GM23338 (cell line): ENCODE measurements around the gene TOMM40. TPM values are rescaled to one million over a fixed set of nuclear protein-coding genes. Genes with fewer than 3 reads are reported as not detected.

Experiments used
- ATAC-seq: fragments of 200-7000 bp; cut with Tn5 transposase; 3 replicates; pipeline ENCODE4 v1.9.1; 2020
- DNase-seq: peaks from one replicate; pipeline ENCODE4 v3.0.0-alpha.2; 2015; ENCODE audit warnings: low spot score
- H2AFZ ChIP-seq: fragments of 200-600 bp; sonication (generic); 2 replicates; pipeline ENCODE4 v1.8.0; 2016; ENCODE audit warnings: antibody characterized with exemption, mild to moderate bottlenecking, moderate library complexity
- H3F3A ChIP-seq: fragments of 200-600 bp; sonication (generic); replicated peaks from 2 replicates; pipeline ENCODE4 v1.8.0; 2017; ENCODE audit warnings: antibody characterized with exemption, mixed run types, low read depth
- H3K27ac ChIP-seq: fragments of 200-600 bp; sonication (generic); 2 replicates; pipeline ENCODE4 v1.6.1; 2016; ENCODE audit warnings: low read depth
- H3K27me3 ChIP-seq: fragments of 200-600 bp; sonication (generic); 2 replicates; pipeline ENCODE4 v1.8.0; 2016; ENCODE audit warnings: mild to moderate bottlenecking, mixed run types, moderate library complexity; ENCODE audit not compliant: insufficient read depth
- H3K36me3 ChIP-seq: fragments of 200-600 bp; sonication (generic); 2 replicates; pipeline ENCODE4 v1.8.0; 2016; ENCODE audit warnings: mild to moderate bottlenecking; ENCODE audit not compliant: insufficient read depth
- H3K4me1 ChIP-seq: fragments of 200-600 bp; sonication (generic); 2 replicates; pipeline ENCODE4 v1.8.0; 2016; ENCODE audit warnings: mild to moderate bottlenecking, moderate library complexity; ENCODE audit not compliant: insufficient read depth
- H3K4me2 ChIP-seq: fragments of 200-600 bp; sonication (generic); 2 replicates; pipeline ENCODE4 v1.7.1; 2017; ENCODE audit warnings: mixed run types
- H3K4me3 ChIP-seq: fragments of 200-600 bp; sonication (generic); 2 replicates; pipeline ENCODE4 v1.6.1; 2016; ENCODE audit warnings: mixed run types
- H3K79me2 ChIP-seq: fragments of 200-600 bp; sonication (generic); replicated peaks from 2 replicates; pipeline ENCODE4 v1.8.0; 2017; ENCODE audit warnings: mild to moderate bottlenecking; ENCODE audit not compliant: insufficient read depth
- H3K9me2 ChIP-seq: fragments of 200-600 bp; sonication (generic); 2 replicates; pipeline ENCODE4 v1.8.0; 2017; ENCODE audit not compliant: insufficient read depth
- H4K20me1 ChIP-seq: fragments of 200-600 bp; sonication (generic); replicated peaks from 2 replicates; pipeline ENCODE4 v1.8.0; 2017; ENCODE audit warnings: mild to moderate bottlenecking; ENCODE audit not compliant: insufficient read depth
- H3K27ac Mint-ChIP-seq: 2 replicates; pipeline ENCODE4 v1.8.0; 2020; ENCODE audit warnings: inconsistent platforms, mild to moderate bottlenecking, moderate library complexity, mixed read lengths
- H3K27me3 Mint-ChIP-seq: 3 replicates; pipeline ENCODE4 v1.8.0; 2022; ENCODE audit warnings: low read depth, mild to moderate bottlenecking, moderate library complexity, mixed read lengths, inconsistent platforms; ENCODE audit not compliant: insufficient read depth, poor library complexity
- H3K36me3 Mint-ChIP-seq: 3 replicates; pipeline ENCODE4 v1.8.0; 2021; ENCODE audit warnings: low read depth, mild to moderate bottlenecking, inconsistent platforms, moderate library complexity, mixed read lengths
- H3K4me1 Mint-ChIP-seq: 3 replicates; pipeline ENCODE4 v1.8.0; 2020; ENCODE audit warnings: mild to moderate bottlenecking, inconsistent platforms, mixed read lengths
- H3K4me3 Mint-ChIP-seq: 3 replicates; pipeline ENCODE4 v1.8.0; 2021; ENCODE audit warnings: moderate library complexity, mild to moderate bottlenecking, inconsistent platforms, mixed read lengths
- H3K9me3 Mint-ChIP-seq: 3 replicates; pipeline ENCODE4 v1.8.0; 2020; ENCODE audit warnings: moderate library complexity, mild to moderate bottlenecking, inconsistent platforms, mixed read lengths
- CREB1 ChIP-seq: fragments of 250-450 bp; sonication (Bioruptor Pico); IDR thresholded peaks from 2 replicates; pipeline ENCODE4 v1.5.0; 2020; ENCODE audit warnings: low read depth, mild to moderate bottlenecking, moderate library complexity
- JUNB ChIP-seq: IDR thresholded peaks from one replicate; pipeline ENCODE4 v1.6.1; 2016; ENCODE audit warnings: antibody characterized with exemption; ENCODE audit not compliant: unreplicated experiment
- POLR2AphosphoS5 ChIP-seq: IDR thresholded peaks from 2 replicates; pipeline ENCODE4 v1.6.1; 2016; ENCODE audit warnings: antibody characterized with exemption, low read depth
- ZNF114 ChIP-seq: fragments of 250-450 bp; sonication (Bioruptor Pico); IDR thresholded peaks from 2 replicates; pipeline ENCODE4 v1.5.0; 2020; ENCODE audit warnings: mild to moderate bottlenecking, moderate library complexity
- polyA plus RNA-seq: library from polyadenylated mRNA; unstranded; fragments of >200 nt; fragmentation: Nextera tagmentation; extraction: Ambion mirVana; gene quantifications from 2 replicates; pipeline ENCODE4 v1.2.1, GENCODE V29; 2016
- total RNA-seq: library from RNA; depleted of rRNA; stranded (reverse); fragments of >200 nt; shearing (Covaris generic); gene quantifications from 2 replicates; pipeline ENCODE4 v1.2.3, GENCODE V29; 2014
- TF ChIP-seq, protein P1 (sequence below): IDR thresholded peaks from one replicate; pipeline ENCODE4 v1.6.1; 2018; ENCODE audit warnings: antibody characterized with exemption; ENCODE audit not compliant: unreplicated experiment
- TF ChIP-seq, protein P2 (sequence below), 2 experiments: fragments of 200-600 bp in 1 of 2; sonication (generic) in 1 of 2; conservative IDR thresholded peaks; 2 replicates each; pipeline versions ENCODE4 v1.5.1 to v1.6.1; 2016 to 2017; ENCODE audit warnings: antibody characterized with exemption in 2 of 2, low read depth in 2 of 2, mild to moderate bottlenecking in 2 of 2, moderate library complexity in 1 of 2
- TF ChIP-seq, protein P3 (sequence below): fragments of 250-450 bp; sonication (Bioruptor Pico); IDR thresholded peaks from 2 replicates; pipeline ENCODE4 v1.5.0; 2020; ENCODE audit warnings: mild to moderate bottlenecking, moderate library complexity

TOMM40 gene
- total and polyA plus RNA-seq, 2 experiments from 2014 or later = 142 to 273 TPM

- peak overlapping the region; percentile 84; the same call in 1 of the 2 replicates for H3K27ac ChIP-seq
- peak; percentile 80 for DNase-seq
- no peak overlapping the region; the same call in 1 of the 2 replicates for H3K4me2 ChIP-seq
- H3F3A ChIP-seq = peaks cover 60% of the 10 kb centered on the region
- no peak overlapping the region for H3K4me3 ChIP-seq
- TF ChIP-seq CREB1 (CRISPR knock-in tag) = 0 out of 2 replicates have a peak, but pooled peaks have one; percentile 4
- TF ChIP-seq, protein P1, sequence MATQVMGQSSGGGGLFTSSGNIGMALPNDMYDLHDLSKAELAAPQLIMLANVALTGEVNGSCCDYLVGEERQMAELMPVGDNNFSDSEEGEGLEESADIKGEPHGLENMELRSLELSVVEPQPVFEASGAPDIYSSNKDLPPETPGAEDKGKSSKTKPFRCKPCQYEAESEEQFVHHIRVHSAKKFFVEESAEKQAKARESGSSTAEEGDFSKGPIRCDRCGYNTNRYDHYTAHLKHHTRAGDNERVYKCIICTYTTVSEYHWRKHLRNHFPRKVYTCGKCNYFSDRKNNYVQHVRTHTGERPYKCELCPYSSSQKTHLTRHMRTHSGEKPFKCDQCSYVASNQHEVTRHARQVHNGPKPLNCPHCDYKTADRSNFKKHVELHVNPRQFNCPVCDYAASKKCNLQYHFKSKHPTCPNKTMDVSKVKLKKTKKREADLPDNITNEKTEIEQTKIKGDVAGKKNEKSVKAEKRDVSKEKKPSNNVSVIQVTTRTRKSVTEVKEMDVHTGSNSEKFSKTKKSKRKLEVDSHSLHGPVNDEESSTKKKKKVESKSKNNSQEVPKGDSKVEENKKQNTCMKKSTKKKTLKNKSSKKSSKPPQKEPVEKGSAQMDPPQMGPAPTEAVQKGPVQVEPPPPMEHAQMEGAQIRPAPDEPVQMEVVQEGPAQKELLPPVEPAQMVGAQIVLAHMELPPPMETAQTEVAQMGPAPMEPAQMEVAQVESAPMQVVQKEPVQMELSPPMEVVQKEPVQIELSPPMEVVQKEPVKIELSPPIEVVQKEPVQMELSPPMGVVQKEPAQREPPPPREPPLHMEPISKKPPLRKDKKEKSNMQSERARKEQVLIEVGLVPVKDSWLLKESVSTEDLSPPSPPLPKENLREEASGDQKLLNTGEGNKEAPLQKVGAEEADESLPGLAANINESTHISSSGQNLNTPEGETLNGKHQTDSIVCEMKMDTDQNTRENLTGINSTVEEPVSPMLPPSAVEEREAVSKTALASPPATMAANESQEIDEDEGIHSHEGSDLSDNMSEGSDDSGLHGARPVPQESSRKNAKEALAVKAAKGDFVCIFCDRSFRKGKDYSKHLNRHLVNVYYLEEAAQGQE = no peak
- TF ChIP-seq, protein P2, sequence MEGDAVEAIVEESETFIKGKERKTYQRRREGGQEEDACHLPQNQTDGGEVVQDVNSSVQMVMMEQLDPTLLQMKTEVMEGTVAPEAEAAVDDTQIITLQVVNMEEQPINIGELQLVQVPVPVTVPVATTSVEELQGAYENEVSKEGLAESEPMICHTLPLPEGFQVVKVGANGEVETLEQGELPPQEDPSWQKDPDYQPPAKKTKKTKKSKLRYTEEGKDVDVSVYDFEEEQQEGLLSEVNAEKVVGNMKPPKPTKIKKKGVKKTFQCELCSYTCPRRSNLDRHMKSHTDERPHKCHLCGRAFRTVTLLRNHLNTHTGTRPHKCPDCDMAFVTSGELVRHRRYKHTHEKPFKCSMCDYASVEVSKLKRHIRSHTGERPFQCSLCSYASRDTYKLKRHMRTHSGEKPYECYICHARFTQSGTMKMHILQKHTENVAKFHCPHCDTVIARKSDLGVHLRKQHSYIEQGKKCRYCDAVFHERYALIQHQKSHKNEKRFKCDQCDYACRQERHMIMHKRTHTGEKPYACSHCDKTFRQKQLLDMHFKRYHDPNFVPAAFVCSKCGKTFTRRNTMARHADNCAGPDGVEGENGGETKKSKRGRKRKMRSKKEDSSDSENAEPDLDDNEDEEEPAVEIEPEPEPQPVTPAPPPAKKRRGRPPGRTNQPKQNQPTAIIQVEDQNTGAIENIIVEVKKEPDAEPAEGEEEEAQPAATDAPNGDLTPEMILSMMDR (conservative IDR thresholded peaks at IDR 0.05; ENCODE audit: low read depth in 2 of 2) = peak; percentile 94 to 99
- Mint-ChIP-seq H3K27me3 (peaks cover 34% of the 10 kb centered on the region), H3K9me3 (peaks cover 2% of the 10 kb centered on the region; the same call in 1 of the 3 replicates), H3K4me3 (no peak overlapping the region; the same call in 2 of the 3 replicates), H3K4me1 (peaks cover 17% of the 10 kb centered on the region), H3K36me3 (peaks cover 68% of the 10 kb centered on the region), H3K27ac (no peak overlapping the region)
- no peak overlapping the region for H2AFZ ChIP-seq
- peaks cover 17% of the 10 kb centered on the region for H3K4me1 ChIP-seq
- peaks cover 34% of the 10 kb centered on the region for H3K36me3 ChIP-seq
- H3K79me2 ChIP-seq = peaks cover 20% of the 10 kb centered on the region
- H3K27me3 ChIP-seq = no peaks in the 10 kb centered on the region
- no peaks in the 10 kb centered on the region for H3K9me2 ChIP-seq
- H4K20me1 ChIP-seq = no peaks in the 10 kb centered on the region; the same call in 1 of the 2 replicates
- ATAC-seq = peak; percentile 17
These were observed 12.8 kb downstream of the TOMM40 start for GRCh38 chr19:44903602-44904425.

DNA sequence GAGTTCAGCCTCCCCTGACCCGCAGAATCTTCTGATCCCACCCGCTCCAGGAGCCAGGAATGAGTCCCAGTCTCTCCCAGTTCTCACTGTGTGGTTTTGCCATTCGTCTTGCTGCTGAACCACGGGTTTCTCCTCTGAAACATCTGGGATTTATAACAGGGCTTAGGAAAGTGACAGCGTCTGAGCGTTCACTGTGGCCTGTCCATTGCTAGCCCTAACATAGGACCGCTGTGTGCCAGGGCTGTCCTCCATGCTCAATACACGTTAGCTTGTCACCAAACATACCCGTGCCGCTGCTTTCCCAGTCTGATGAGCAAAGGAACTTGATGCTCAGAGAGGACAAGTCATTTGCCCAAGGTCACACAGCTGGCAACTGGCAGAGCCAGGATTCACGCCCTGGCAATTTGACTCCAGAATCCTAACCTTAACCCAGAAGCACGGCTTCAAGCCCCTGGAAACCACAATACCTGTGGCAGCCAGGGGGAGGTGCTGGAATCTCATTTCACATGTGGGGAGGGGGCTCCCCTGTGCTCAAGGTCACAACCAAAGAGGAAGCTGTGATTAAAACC, 13.5 kb downstream of the TOMM40 start:
- peak; percentile 12 for ATAC-seq
- H3K27ac ChIP-seq = peak overlapping the region; percentile 99; the same call in 1 of the 2 replicates
- no peaks in the 10 kb centered on the region for H3K27me3 ChIP-seq
- peaks cover 17% of the 10 kb centered on the region for H3K4me1 Mint-ChIP-seq
- no peaks in the 10 kb centered on the region for H3K9me2 ChIP-seq
- H4K20me1 ChIP-seq = no peaks in the 10 kb centered on the region; the same call in 1 of the 2 replicates
- peaks cover 38% of the 10 kb centered on the region for H3K27me3 Mint-ChIP-seq
- no peak overlapping the region for H2AFZ ChIP-seq
- H3K36me3 ChIP-seq = peaks cover 30% of the 10 kb centered on the region
- peaks cover 58% of the 10 kb centered on the region for H3F3A ChIP-seq
- peaks cover 2% of the 10 kb centered on the region; the same call in 1 of the 3 replicates for H3K9me3 Mint-ChIP-seq
- H3K79me2 ChIP-seq = peaks cover 17% of the 10 kb centered on the region
- H3K4me3 Mint-ChIP-seq = peak overlapping the region; percentile 97
- H3K27ac Mint-ChIP-seq = 0 out of 2 replicates have a peak overlapping the region, but pooled peaks have one; percentile 52
- no peak overlapping the region; the same call in 1 of the 2 replicates for H3K4me2 ChIP-seq
- DNase-seq = peak; percentile 79
- H3K36me3 Mint-ChIP-seq = peaks cover 67% of the 10 kb centered on the region
- peaks cover 17% of the 10 kb centered on the region for H3K4me1 ChIP-seq
- peak overlapping the region; percentile 95 for H3K4me3 ChIP-seq
- TF ChIP-seq JUNB (no peak), POLR2AphosphoS5 (no peak; the same call in 1 of the 2 replicates), ZNF114 (CRISPR knock-in tag) (no peak)
- TF ChIP-seq, protein P3, sequence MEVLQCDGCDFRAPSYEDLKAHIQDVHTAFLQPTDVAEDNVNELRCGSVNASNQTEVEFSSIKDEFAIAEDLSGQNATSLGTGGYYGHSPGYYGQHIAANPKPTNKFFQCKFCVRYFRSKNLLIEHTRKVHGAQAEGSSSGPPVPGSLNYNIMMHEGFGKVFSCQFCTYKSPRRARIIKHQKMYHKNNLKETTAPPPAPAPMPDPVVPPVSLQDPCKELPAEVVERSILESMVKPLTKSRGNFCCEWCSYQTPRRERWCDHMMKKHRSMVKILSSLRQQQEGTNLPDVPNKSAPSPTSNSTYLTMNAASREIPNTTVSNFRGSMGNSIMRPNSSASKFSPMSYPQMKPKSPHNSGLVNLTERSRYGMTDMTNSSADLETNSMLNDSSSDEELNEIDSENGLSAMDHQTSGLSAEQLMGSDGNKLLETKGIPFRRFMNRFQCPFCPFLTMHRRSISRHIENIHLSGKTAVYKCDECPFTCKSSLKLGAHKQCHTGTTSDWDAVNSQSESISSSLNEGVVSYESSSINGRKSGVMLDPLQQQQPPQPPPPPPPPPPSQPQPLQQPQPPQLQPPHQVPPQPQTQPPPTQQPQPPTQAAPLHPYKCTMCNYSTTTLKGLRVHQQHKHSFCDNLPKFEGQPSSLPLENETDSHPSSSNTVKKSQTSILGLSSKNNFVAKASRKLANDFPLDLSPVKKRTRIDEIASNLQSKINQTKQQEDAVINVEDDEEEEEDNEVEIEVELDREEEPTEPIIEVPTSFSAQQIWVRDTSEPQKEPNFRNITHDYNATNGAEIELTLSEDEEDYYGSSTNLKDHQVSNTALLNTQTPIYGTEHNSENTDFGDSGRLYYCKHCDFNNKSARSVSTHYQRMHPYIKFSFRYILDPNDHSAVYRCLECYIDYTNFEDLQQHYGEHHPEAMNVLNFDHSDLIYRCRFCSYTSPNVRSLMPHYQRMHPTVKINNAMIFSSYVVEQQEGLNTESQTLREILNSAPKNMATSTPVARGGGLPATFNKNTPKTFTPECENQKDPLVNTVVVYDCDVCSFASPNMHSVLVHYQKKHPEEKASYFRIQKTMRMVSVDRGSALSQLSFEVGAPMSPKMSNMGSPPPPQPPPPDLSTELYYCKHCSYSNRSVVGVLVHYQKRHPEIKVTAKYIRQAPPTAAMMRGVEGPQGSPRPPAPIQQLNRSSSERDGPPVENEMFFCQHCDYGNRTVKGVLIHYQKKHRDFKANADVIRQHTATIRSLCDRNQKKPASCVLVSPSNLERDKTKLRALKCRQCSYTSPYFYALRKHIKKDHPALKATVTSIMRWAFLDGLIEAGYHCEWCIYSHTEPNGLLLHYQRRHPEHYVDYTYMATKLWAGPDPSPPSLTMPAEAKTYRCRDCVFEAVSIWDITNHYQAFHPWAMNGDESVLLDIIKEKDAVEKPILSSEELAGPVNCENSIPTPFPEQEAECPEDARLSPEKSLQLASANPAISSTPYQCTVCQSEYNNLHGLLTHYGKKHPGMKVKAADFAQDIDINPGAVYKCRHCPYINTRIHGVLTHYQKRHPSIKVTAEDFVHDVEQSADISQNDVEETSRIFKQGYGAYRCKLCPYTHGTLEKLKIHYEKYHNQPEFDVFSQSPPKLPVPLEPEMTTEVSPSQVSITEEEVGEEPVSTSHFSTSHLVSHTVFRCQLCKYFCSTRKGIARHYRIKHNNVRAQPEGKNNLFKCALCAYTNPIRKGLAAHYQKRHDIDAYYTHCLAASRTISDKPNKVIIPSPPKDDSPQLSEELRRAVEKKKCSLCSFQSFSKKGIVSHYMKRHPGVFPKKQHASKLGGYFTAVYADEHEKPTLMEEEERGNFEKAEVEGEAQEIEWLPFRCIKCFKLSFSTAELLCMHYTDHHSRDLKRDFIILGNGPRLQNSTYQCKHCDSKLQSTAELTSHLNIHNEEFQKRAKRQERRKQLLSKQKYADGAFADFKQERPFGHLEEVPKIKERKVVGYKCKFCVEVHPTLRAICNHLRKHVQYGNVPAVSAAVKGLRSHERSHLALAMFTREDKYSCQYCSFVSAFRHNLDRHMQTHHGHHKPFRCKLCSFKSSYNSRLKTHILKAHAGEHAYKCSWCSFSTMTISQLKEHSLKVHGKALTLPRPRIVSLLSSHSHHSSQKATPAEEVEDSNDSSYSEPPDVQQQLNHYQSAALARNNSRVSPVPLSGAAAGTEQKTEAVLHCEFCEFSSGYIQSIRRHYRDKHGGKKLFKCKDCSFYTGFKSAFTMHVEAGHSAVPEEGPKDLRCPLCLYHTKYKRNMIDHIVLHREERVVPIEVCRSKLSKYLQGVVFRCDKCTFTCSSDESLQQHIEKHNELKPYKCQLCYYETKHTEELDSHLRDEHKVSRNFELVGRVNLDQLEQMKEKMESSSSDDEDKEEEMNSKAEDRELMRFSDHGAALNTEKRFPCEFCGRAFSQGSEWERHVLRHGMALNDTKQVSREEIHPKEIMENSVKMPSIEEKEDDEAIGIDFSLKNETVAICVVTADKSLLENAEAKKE (CRISPR knock-in tag) = no peak
